ENCODE results near the gene S100A11. TPM values are rescaled to one million over a fixed set of nuclear protein-coding genes. Genes with fewer than 3 reads are reported as not detected.
A peak's percentile ranks its signal among the peaks of the same experiment; 100 is the strongest.

S100A11 gene
- total RNA-seq, 1 experiment from 2014 or later, result 1,562 TPM

DNA sequence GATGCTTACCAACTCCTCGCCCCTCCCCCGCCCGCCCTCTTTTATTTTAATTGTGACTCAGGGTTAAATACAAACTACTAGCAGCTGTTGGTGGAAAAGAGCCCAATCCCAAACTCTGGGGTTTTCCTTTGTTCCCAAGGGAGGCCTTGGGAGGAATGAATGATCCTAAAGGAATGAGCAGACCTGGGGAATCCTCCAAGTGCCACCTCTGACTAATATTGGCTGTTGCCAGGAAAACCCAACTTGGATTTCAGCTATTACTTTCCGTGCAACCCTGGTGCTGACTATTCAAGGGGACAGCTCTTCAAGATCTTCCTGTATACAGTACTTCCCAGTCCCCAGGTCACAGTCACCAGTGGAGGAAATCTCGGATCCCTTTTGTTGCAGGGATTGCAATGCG, 41.8 kb downstream of the S100A11 start:
- Mint-ChIP-seq H3K27me3 (ENCODE audit: insufficient read depth, unreplicated experiment) (no peaks in the 10 kb centered on the region), H3K27ac (ENCODE audit: low read depth, unreplicated experiment) (peak overlapping the region; percentile 96), H3K9me3 (ENCODE audit: unreplicated experiment) (no peaks in the 10 kb centered on the region), H3K4me1 (ENCODE audit: insufficient read depth, unreplicated experiment) (peaks cover 54% of the 10 kb centered on the region), H3K36me3 (ENCODE audit: insufficient read depth, unreplicated experiment) (peaks cover 23% of the 10 kb centered on the region), H3K4me3 (ENCODE audit: unreplicated experiment) (peak overlapping the region; percentile 89)
- ChIA-PET CTCF (interaction anchor here (0.6 to 23.4 kb wide), 10 partner anchors 19 to 106 kb away, joined by 3 to 543 read pairs (median 6); no protein-coding TSS in a partner anchor), POLR2A (interaction anchor here (0.6 to 21.0 kb wide), 11 partner anchors 9 to 232 kb away, joined by 3 to 1089 read pairs (median 17); partner anchors contain the start of genes MRPL9, S100A11 and THEM4)
- TF ChIP-seq CTCF (IDR thresholded peaks at IDR 0.05; ENCODE audit: unreplicated experiment), result no peak
- BruUV-seq (replicated peaks), result no TSS peak
- intact Hi-C loops (cut with micrococcal nuclease), result loop anchor here (5.0 kb wide), 1 partner anchor 52 kb away; no protein-coding TSS in a partner anchor
- DNase-seq (ENCODE audit: unreplicated experiment), result peak; percentile 100

DNA sequence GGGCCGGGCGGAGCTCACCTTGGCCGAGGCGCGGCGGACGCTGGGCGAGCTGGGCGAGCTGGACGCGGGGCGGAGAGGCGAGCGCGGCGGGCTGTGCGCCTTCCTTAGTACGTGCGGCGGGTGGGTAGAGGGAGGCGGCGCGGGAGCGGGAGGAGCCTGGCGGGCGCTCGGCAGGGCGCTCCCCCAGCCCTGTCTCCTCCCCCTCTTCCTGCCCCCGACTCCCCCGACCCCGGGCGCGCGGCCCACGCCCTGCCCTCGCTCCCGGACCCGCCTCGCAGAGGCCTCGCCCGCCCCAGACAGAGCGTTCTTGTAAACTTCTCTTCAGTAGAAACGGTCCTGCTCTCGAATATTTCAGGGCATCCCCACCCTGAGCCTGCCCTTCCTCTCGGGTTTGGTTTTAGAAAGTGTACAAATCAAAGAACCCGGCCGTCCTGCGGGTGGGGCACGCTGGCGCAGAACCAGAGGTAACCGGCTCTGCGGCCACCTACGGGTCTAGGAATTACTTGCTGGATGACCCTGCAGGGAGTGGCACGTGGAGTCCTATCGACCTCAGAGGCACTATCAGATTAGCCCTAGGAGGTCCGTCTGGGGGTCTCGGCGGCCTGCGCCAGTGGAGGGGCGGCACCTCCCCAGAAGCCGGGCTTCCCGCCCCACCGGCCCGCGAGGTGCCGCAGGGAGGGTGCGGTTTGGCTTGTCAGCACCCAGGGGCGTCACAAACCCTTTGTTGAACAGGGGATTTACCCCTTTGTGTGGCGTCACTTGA, 42.9 kb downstream of the S100A11 start, which contains the start of gene S100A10:
TSS of gene S100A10 (minus strand) at position 126 of the 763 bp plus-strand sequence. CDS start 7,629 bp downstream, outside the sequence.
- TF ChIP-seq CTCF (IDR thresholded peaks at IDR 0.05; ENCODE audit: unreplicated experiment), result no peak
- Mint-ChIP-seq H3K4me3 (ENCODE audit: unreplicated experiment) (peak within 1 kb of the TSS; percentile 89), H3K4me1 (ENCODE audit: insufficient read depth, unreplicated experiment) (peaks cover 54% of the 10 kb centered on the region), H3K27me3 (ENCODE audit: insufficient read depth, unreplicated experiment) (no peaks in the 10 kb centered on the region), H3K9me3 (ENCODE audit: unreplicated experiment) (no peaks in the 10 kb centered on the region), H3K36me3 (ENCODE audit: insufficient read depth, unreplicated experiment) (peaks cover 23% of the 10 kb centered on the region), H3K27ac (ENCODE audit: low read depth, unreplicated experiment) (peak within 1 kb of the TSS; percentile 96)
- POLR2A ChIA-PET, result interaction anchor here (0.6 to 21.0 kb wide), 19 partner anchors 20 to 1572 kb away, joined by 3 to 1089 read pairs (median 8); partner anchors contain the start of genes PI4KB, S100A11, S100A2 and TDRKH
- intact Hi-C loops (cut with micrococcal nuclease), result loop anchor here (5.0 kb wide), 1 partner anchor 53 kb away; no protein-coding TSS in a partner anchor
- CTCF ChIA-PET, result interaction anchor here (0.7 to 23.4 kb wide), 3 partner anchors 13 to 341 kb away, joined by 3 to 543 read pairs (median 3); no protein-coding TSS in a partner anchor
- peak; percentile 86 for DNase-seq (ENCODE audit: unreplicated experiment)
- no TSS peak for BruUV-seq (replicated peaks)

DNA sequence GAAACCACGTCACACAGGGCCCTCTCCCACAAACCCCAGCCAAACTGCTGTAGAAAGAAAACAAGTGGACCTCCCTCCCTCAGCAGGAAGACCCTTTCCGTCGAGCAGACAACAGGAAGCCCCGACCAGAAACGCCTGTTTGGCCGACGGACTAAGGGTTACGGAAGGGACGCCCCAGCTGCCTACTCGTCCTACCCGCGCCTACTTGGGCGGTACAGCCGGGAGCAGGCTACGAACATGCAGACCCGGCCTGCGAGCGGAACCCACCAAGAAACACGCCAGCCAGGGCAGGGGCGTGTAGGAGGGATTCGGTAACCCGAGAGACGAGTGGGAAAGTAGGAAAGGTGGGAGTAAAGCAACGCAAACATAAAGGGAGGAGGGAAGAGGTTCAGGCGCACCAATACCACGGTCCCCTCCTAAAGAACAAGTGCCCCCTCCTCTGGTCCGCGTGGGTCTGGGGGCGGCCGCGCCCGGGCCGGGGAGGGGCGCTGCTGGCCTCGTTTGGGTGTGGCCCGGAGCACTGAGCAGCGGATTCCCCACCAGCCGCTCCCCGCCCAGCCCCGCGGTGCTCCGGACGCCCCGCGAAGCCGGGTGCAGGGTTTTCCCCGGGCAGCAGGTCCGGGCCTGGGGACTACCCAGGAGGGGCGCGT, 43.6 kb downstream of the S100A11 start:
- H3K4me3 Mint-ChIP-seq (ENCODE audit: unreplicated experiment), result peak overlapping the region; percentile 89
- ChIA-PET POLR2A (interaction anchor here (0.6 to 21.0 kb wide), 24 partner anchors 8 to 1759 kb away, joined by 3 to 1089 read pairs (median 4); partner anchors contain the start of genes PI4KB, S100A11, S100A2 and TDRKH), CTCF (interaction anchor here (0.7 to 23.4 kb wide), 8 partner anchors 8 to 58 kb away, joined by 3 to 543 read pairs (median 9); no protein-coding TSS in a partner anchor)
- intact Hi-C loops (cut with micrococcal nuclease), result loop anchor here (5.0 kb wide), 1 partner anchor 54 kb away; no protein-coding TSS in a partner anchor
- H3K27me3 Mint-ChIP-seq (ENCODE audit: insufficient read depth, unreplicated experiment), result no peaks in the 10 kb centered on the region
- DNase-seq (ENCODE audit: unreplicated experiment), result no peak
- H3K36me3 Mint-ChIP-seq (ENCODE audit: insufficient read depth, unreplicated experiment), result peaks cover 26% of the 10 kb centered on the region
- peak overlapping the region; percentile 96 for H3K27ac Mint-ChIP-seq (ENCODE audit: low read depth, unreplicated experiment)
- BruUV-seq (replicated peaks), result TSS peak; percentile 86
- no peaks in the 10 kb centered on the region for H3K9me3 Mint-ChIP-seq (ENCODE audit: unreplicated experiment)
- TF ChIP-seq CTCF (IDR thresholded peaks at IDR 0.05; ENCODE audit: unreplicated experiment), result no peak
- H3K4me1 Mint-ChIP-seq (ENCODE audit: insufficient read depth, unreplicated experiment), result peaks cover 56% of the 10 kb centered on the region
